GM18511 (cell line): ENCODE data around the gene NKX3-2.
A peak's percentile ranks its signal among the peaks of the same experiment; 100 is the strongest.

Experiments
- ATAC-seq: cut with Tn5 transposase; IDR thresholded peaks from one replicate; pipeline ENCODE4 v1.9.1; 2021; ENCODE audit warnings: mild to moderate bottlenecking, moderate library complexity; ENCODE audit not compliant: unreplicated experiment

Gene NKX3-2

GRCh38 chr4:13546142-13546940 is 2.0 kb upstream of the NKX3-2 start:
- ATAC-seq: no peak

- no peak for ATAC-seq
These were observed 1.1 kb upstream of the NKX3-2 start for GRCh38 chr4:13545394-13545808.

- ATAC-seq: peak; percentile 44
These were observed 492 bp upstream of the NKX3-2 start for GRCh38 chr4:13544606-13545393.

- ATAC-seq: no peak
These were observed 1.1 kb downstream of the NKX3-2 start for GRCh38 chr4:13543032-13543838.

GRCh38 chr4:13542577-13543031 is 1.7 kb downstream of the NKX3-2 start:
- ATAC-seq: no peak

GRCh38 chr4:13541720-13542576 is 2.4 kb downstream of the NKX3-2 start:
- peak; percentile 44 for ATAC-seq

- no peak for ATAC-seq
These were observed 3.1 kb downstream of the NKX3-2 start for GRCh38 chr4:13541176-13541604.

- ATAC-seq: no peak
These were observed 3.7 kb downstream of the NKX3-2 start for GRCh38 chr4:13540446-13541175.

GRCh38 chr4:13539619-13540445 is 4.5 kb downstream of the NKX3-2 start:
- ATAC-seq: no peak

- no peak for ATAC-seq
These were observed 5.2 kb downstream of the NKX3-2 start for GRCh38 chr4:13539047-13539618.

- no peak for ATAC-seq
These were observed 5.8 kb downstream of the NKX3-2 start for GRCh38 chr4:13538427-13538973.

GRCh38 chr4:13537832-13538177 is 6.5 kb downstream of the NKX3-2 start:
- no peak for ATAC-seq

- ATAC-seq: no peak
These were observed 7.1 kb downstream of the NKX3-2 start for GRCh38 chr4:13537011-13537831.

GRCh38 chr4:13536607-13537006 is 7.7 kb downstream of the NKX3-2 start:
- no peak for ATAC-seq

GRCh38 chr4:13535708-13536361 is 8.5 kb downstream of the NKX3-2 start:
- ATAC-seq: no peak

GRCh38 chr4:13535118-13535517 is 9.2 kb downstream of the NKX3-2 start:
- no peak for ATAC-seq
